Measurements from ENCODE around the gene PACC1. TPM values are rescaled to one million over a fixed set of nuclear protein-coding genes. Genes with fewer than 3 reads are reported as not detected.

Gene PACC1
- polyA plus RNA-seq: 4.6 TPM
- long read RNA-seq, donor 1, partial matches to known transcripts: 5 of 6 reads
- long read RNA-seq, donor 1, other reads (novel, unspliced or antisense): 0 of 6 reads
- long read RNA-seq, donor 2, partial matches to known transcripts: 0 of 1 reads
- long read RNA-seq, donor 2, other reads (novel, unspliced or antisense): 0 of 1 reads
- long read RNA-seq, donor 3: 0 reads
- long read RNA-seq, donor 4: 0 reads
- long read RNA-seq, donor 5, partial matches to known transcripts: 0 of 1 reads
- long read RNA-seq, donor 5, other reads (novel, unspliced or antisense): 0 of 1 reads
- long read RNA-seq, donor 6, partial matches to known transcripts: 0 of 2 reads
- long read RNA-seq, donor 6, other reads (novel, unspliced or antisense): 0 of 2 reads
- long read RNA-seq, donor 7, partial matches to known transcripts: 0 of 1 reads
- long read RNA-seq, donor 7, other reads (novel, unspliced or antisense): 0 of 1 reads
- long read RNA-seq, donor 8, partial matches to known transcripts: 0 of 3 reads
- long read RNA-seq, donor 8, other reads (novel, unspliced or antisense): 0 of 3 reads
- long read RNA-seq, donor 9, partial matches to known transcripts: 0 of 1 reads
- long read RNA-seq, donor 9, other reads (novel, unspliced or antisense): 0 of 1 reads
- long read RNA-seq, donor 10: 0 reads
- long read RNA-seq, donor 11, transcript TMEM206-201 (8 exons, 2,475 nt): major isoform, 5 of 5 reads
- long read RNA-seq, donor 11, partial matches to known transcripts: 0 of 5 reads
- long read RNA-seq, donor 11, other reads (novel, unspliced or antisense): 0 of 5 reads

DNA sequence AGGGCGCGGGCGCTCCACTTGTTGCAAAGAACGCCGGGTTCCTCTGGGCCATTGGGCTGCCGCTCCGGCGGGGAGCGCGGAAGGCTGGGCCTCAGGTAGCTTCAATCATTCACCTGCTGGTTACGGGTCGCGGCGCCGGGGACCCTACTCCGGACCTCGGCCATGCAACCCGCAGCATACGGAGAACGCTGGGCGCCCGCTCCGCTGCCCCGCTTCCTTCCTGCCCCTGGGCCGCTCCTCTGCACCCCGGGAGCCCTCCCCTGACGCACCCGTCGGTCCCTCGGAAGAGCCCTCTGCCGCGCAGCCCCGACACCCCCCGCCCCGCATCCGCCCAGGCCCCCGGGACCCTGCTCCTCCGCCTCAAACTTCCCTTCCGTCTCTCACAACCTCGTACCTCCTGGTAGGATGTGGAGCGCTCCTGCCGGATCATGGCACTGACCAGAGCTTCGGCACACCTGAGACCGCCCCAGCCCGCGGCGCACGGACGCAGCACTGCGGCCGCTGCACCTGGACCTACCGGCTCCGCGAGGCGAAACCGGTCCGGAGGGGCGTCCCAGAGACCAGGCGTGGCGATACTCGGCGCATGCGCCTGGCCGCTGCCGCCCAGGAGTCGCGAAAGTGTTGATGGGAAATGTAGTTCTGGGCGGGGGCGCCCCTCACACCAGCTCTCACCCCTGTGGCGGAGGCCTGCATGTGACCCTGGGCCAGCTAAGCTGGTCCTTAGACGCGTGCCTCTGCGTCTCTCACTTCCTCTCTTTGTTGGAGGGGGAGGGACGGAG lies at the start of gene PACC1:
Gene PACC1, minus strand, starts transcription at position 559 of the 779 bp plus-strand sequence. Its CDS starts 129 bp downstream, at position 430.
- H3K27me3 ChIP-seq (ENCODE audit: control insufficient read depth, insufficient read depth, low read length): no peaks in the 10 kb centered on the region
- WGBS (ENCODE audit: insufficient coverage, low lambda C conversion rate): no CpG with 5 or more reads among the region's 74 CpGs
- DNase-seq: peak; percentile 89 to 91
- peaks cover 11% of the 10 kb centered on the region for H3K36me3 ChIP-seq (ENCODE audit: control insufficient read depth, insufficient read depth, low read length)
- H3K27ac ChIP-seq (ENCODE audit: low read length): no peak within 1 kb of the TSS
- H3K4me3 ChIP-seq (ENCODE audit: low read length): peak within 1 kb of the TSS; percentile 69
- H3K9me3 ChIP-seq (ENCODE audit: control insufficient read depth, low read depth, low read length): no peaks in the 10 kb centered on the region
- H3K4me1 ChIP-seq (ENCODE audit: control insufficient read depth, insufficient read depth, low read length): peaks cover 12% of the 10 kb centered on the region

DNA sequence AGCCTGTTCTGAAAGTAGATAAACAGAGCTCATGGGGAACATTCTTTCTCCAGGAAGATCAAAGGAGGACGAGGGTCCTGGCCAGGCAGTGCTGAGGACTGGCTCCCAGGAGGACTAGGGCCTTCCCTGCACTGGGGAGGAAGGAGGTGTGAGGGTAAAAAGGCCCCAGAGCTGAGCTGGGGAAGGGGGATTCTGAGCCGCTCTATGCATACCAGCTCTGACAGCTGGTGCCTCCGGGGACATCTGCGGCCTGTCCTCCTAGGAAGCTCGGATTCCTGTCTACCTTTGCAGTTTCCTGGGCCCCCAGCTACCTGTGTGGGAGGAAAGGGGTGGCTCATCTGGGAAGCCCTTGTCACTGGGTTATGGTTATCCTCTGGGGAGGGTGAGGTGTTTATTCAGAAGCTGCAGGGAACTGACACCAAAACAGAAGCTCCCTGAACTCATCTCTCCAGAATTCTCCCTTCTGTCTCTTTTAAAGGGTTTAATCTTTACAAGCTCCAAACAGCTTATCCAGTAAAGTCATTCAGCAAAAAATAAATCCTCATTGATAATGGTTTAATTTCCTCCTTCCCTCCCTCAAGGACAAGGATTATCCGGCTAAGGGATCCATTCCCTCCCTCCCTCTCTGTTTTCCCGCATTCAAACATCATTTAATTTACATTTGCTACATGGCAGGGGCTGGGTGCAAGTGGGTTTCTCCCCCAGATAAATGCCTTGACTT lies 49.0 kb upstream of the PACC1 start:
- peak overlapping the region; percentile 30 for H3K27ac ChIP-seq (ENCODE audit: low read length)

DNA sequence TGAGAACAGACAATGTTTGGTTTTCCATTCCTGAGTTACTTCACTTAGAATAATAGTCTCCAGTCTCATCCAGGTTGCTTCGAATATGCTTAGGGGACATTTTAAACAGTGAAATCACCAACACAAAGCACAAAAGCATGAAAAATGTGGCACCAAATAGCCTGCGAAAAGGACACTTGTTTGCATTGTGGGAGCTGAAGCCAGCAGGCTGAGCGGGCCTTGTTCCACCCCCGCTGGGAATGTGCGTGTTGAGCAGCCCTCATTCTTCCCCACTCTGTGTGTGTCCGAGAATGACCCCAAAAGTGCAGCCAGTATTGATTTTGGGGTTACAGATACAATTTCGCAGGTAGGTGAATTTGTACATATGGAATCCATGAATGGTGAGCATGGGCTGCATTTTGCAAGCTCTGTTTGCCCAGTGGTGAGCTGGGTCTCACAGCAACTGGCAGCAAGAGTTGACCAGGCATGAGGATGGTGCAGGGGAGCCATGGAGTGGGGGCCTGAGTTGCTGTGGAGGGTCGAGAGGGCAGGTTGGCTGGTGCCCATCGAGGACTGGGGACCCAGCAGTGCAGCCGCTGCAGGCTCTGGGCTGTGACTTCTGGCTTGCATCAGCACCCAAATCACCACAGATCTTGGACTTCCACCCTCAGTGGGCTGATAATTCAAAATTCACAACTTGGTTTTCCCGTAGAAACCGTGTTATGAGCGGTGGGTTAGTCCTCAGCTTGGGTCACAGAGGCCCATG lies 47.4 kb upstream of the PACC1 start:
- no peak for DNase-seq
- no peaks in the 10 kb centered on the region for H3K36me3 ChIP-seq (ENCODE audit: control insufficient read depth, insufficient read depth, low read length)
- no CpG with 5 or more reads among the region's 13 CpGs for WGBS (ENCODE audit: insufficient coverage, low lambda C conversion rate)

More for the DNA sequence above, 49.0 kb upstream of the PACC1 start:
- WGBS (ENCODE audit: insufficient coverage, low lambda C conversion rate): 75% methylated on average over 2 of the region's 7 CpGs
- no peaks in the 10 kb centered on the region for H3K36me3 ChIP-seq (ENCODE audit: control insufficient read depth, insufficient read depth, low read length)
- H3K4me3 ChIP-seq (ENCODE audit: low read length): no peak overlapping the region
- peaks cover 18% of the 10 kb centered on the region for H3K4me1 ChIP-seq (ENCODE audit: control insufficient read depth, insufficient read depth, low read length)
- DNase-seq: no peak
- H3K27me3 ChIP-seq (ENCODE audit: control insufficient read depth, insufficient read depth, low read length): no peaks in the 10 kb centered on the region
- no peaks in the 10 kb centered on the region for H3K9me3 ChIP-seq (ENCODE audit: control insufficient read depth, low read depth, low read length)

DNA sequence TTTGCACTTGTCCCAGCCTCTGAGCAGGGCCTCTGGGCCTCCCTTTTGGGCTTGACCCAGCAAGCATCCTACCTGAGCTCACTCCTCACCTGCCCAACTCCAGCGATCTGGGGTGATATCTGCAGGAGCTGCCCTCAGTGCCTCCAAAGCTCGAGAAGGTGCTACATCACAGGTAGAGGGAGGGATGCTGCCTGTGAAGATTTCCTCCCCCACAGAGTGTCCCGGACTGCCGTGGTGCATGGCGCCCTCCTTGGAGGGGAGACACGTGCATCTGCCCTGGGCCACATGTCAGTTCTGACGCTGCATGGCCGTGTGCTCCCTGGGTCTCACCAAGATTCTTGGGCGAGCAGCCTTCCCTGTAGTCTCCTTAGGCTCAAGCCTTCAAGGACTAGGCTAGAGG lies 45.7 kb upstream of the PACC1 start:
- no peak overlapping the region for H3K4me3 ChIP-seq (ENCODE audit: low read length)
- H3K36me3 ChIP-seq (ENCODE audit: control insufficient read depth, insufficient read depth, low read length): no peaks in the 10 kb centered on the region
- no peak for DNase-seq
- peaks cover 18% of the 10 kb centered on the region for H3K4me1 ChIP-seq (ENCODE audit: control insufficient read depth, insufficient read depth, low read length)
- H3K27me3 ChIP-seq (ENCODE audit: control insufficient read depth, insufficient read depth, low read length): no peaks in the 10 kb centered on the region
- H3K9me3 ChIP-seq (ENCODE audit: control insufficient read depth, low read depth, low read length): peaks cover 9% of the 10 kb centered on the region
- WGBS (ENCODE audit: insufficient coverage, low lambda C conversion rate): no CpG with 5 or more reads among the region's 9 CpGs
- H3K27ac ChIP-seq (ENCODE audit: low read length): no peak overlapping the region

More for the DNA sequence above, 47.4 kb upstream of the PACC1 start:
- Histone ChIP-seq H3K4me1 (ENCODE audit: control insufficient read depth, insufficient read depth, low read length) (peaks cover 18% of the 10 kb centered on the region), H3K27ac (ENCODE audit: low read length) (no peak overlapping the region), H3K4me3 (ENCODE audit: low read length) (no peak overlapping the region), H3K27me3 (ENCODE audit: control insufficient read depth, insufficient read depth, low read length) (no peaks in the 10 kb centered on the region), H3K9me3 (ENCODE audit: control insufficient read depth, low read depth, low read length) (peaks cover 9% of the 10 kb centered on the region)

DNA sequence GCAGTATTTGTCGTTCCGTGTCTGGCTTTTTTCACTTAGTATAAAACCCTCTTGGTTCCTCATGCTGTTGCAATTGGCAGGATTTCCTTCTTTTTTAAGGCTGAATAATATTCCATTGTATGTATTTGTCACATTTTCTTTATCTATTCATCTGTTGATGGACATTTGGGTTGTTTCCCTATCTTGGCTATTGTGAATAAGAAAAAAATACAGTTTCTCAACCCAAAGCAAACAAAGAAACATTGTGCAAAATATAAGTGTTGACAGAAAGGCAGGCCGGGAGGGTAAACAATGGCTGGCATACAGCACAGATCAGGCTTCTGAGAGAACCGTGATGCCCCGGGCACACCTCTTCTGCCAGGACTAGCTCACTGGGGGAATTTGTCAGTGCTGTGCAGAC lies 45.0 kb upstream of the PACC1 start:
- H3K9me3 ChIP-seq (ENCODE audit: control insufficient read depth, low read depth, low read length): peaks cover 9% of the 10 kb centered on the region
- H3K27me3 ChIP-seq (ENCODE audit: control insufficient read depth, insufficient read depth, low read length): no peaks in the 10 kb centered on the region
- H3K36me3 ChIP-seq (ENCODE audit: control insufficient read depth, insufficient read depth, low read length): no peaks in the 10 kb centered on the region
- no peak overlapping the region for H3K4me3 ChIP-seq (ENCODE audit: low read length)
- WGBS (ENCODE audit: insufficient coverage, low lambda C conversion rate): no CpG with 5 or more reads among the region's 5 CpGs
- H3K4me1 ChIP-seq (ENCODE audit: control insufficient read depth, insufficient read depth, low read length): peaks cover 13% of the 10 kb centered on the region
- no peak overlapping the region for H3K27ac ChIP-seq (ENCODE audit: low read length)
- no peak for DNase-seq

DNA sequence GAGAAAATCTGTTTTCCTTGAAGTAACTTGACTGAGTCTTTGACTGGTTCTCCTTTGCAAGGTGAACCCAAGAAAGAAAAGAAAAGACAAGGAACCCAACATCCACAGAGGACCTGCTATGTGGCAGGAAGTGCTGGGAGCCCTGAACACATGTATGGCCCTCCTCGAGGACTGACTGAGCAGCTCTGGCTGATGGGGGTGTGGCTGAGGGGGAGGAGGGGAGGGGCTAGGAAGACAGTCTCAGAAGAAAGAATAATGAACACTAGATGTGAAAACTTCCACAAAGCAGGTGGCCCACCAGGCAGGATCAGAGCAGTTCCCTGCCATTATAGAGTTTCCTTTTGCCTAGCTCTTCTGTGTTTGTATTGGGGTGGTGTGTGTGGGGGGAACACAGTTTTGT lies 44.1 kb upstream of the PACC1 start:
- Histone ChIP-seq H3K36me3 (ENCODE audit: control insufficient read depth, insufficient read depth, low read length) (no peaks in the 10 kb centered on the region), H3K4me1 (ENCODE audit: control insufficient read depth, insufficient read depth, low read length) (peaks cover 6% of the 10 kb centered on the region), H3K9me3 (ENCODE audit: control insufficient read depth, low read depth, low read length) (peaks cover 9% of the 10 kb centered on the region), H3K27me3 (ENCODE audit: control insufficient read depth, insufficient read depth, low read length) (no peaks in the 10 kb centered on the region), H3K4me3 (ENCODE audit: low read length) (no peak overlapping the region), H3K27ac (ENCODE audit: low read length) (no peak overlapping the region)
- WGBS (ENCODE audit: insufficient coverage, low lambda C conversion rate): no CpG with 5 or more reads among the region's 1 CpG
- no peak for DNase-seq

DNA sequence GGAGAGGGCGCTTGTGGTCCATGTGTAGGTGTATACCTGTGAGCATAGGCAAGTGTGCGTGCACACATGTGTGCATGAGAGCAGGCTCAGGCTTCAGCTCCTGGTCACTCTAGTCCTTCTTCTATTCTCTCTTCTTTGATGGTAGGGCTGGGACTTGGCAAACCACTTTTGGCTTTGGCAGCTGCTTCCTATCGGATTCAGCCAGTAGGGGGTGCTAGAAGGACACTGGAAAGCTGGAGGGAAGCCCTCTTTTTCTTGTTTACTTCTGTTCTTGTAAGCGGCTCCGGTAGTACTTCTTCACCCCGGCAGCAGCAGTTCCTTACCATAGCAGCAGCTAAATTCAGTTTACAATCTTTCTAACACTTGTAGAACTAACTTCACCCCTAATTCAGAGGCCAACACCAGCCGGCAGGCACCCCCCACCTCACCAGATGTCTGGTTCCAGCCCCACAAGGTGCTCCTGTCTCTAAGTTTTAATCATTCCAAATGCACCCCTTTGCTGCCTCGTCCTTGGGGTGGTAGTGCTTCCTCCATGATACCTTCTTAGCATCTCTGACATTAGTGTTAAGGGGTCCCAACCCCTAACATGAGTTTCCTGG lies 43.2 kb upstream of the PACC1 start:
- peaks cover 9% of the 10 kb centered on the region for H3K9me3 ChIP-seq (ENCODE audit: control insufficient read depth, low read depth, low read length)
- H3K36me3 ChIP-seq (ENCODE audit: control insufficient read depth, insufficient read depth, low read length): no peaks in the 10 kb centered on the region
- no peaks in the 10 kb centered on the region for H3K4me1 ChIP-seq (ENCODE audit: control insufficient read depth, insufficient read depth, low read length)
- no peaks in the 10 kb centered on the region for H3K27me3 ChIP-seq (ENCODE audit: control insufficient read depth, insufficient read depth, low read length)
- WGBS (ENCODE audit: insufficient coverage, low lambda C conversion rate): 60% methylated on average over 1 of the region's 8 CpGs
- no peak for DNase-seq
- no peak overlapping the region for H3K4me3 ChIP-seq (ENCODE audit: low read length)
- no peak overlapping the region for H3K27ac ChIP-seq (ENCODE audit: low read length)

DNA sequence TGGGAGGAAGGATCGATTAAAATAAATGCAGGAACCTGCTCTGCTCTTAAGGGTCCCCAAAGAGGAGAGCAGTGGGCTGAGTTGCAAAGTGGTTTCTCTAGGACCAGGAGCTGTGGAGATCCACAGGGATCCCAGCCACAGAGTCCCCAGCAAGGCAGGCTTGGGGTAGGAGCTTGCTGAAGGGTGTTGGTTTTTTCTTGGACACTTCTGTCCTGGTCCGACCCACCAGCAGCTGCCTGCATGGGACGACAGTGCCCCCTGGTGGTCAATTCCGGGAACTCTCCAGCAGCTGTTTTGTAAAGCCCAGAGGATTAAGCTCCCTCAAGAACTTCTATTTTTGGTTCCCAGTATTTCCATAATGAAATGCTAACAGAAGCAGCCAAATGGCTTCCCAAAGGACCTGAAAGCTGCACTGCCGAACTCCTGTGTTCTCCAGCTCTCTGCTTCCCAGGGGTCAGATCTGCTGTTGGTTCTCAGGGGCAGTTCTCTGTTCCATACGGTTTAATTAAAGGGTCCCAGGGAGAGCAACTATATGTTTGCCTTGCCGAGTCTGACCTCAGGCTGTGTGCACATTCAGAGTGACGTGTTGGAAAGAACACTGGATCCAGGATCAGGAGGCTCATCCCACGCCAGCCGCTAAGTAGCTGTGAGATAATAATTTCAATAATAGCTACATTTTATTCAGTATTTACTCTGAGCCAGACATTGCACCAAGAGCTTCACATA lies 41.3 kb upstream of the PACC1 start:
- peak; percentile 62 to 74 for DNase-seq
- H3K9me3 ChIP-seq (ENCODE audit: control insufficient read depth, low read depth, low read length): peaks cover 9% of the 10 kb centered on the region
- no peaks in the 10 kb centered on the region for H3K36me3 ChIP-seq (ENCODE audit: control insufficient read depth, insufficient read depth, low read length)
- H3K4me1 ChIP-seq (ENCODE audit: control insufficient read depth, insufficient read depth, low read length): no peaks in the 10 kb centered on the region
- H3K27me3 ChIP-seq (ENCODE audit: control insufficient read depth, insufficient read depth, low read length): no peaks in the 10 kb centered on the region
- no peak overlapping the region for H3K4me3 ChIP-seq (ENCODE audit: low read length)
- no CpG with 5 or more reads among the region's 10 CpGs for WGBS (ENCODE audit: insufficient coverage, low lambda C conversion rate)
- no peak overlapping the region for H3K27ac ChIP-seq (ENCODE audit: low read length)

DNA sequence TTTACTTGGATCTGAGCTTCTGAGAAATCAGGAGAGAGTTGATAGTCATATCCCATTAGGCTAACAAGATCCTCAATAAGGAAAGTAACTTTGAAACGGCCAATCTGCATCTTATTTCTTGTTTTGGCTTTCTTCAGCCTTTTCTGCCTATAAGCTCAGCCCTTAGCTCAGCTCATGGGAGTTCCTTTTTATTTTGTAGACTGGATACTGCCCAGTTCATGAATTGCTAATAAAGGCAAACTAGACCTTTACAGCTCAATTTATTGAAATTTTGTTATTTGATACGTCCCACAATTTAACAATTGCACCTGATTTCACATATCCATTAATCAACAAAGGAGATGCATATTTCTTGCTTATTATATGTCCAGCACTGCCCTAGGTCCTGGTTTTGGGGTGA lies 40.7 kb upstream of the PACC1 start:
- no peak overlapping the region for H3K4me3 ChIP-seq (ENCODE audit: low read length)
- H3K9me3 ChIP-seq (ENCODE audit: control insufficient read depth, low read depth, low read length): peaks cover 9% of the 10 kb centered on the region
- no peaks in the 10 kb centered on the region for H3K36me3 ChIP-seq (ENCODE audit: control insufficient read depth, insufficient read depth, low read length)
- no peak overlapping the region for H3K27ac ChIP-seq (ENCODE audit: low read length)
- 100% methylated on average over 1 of the region's 2 CpGs for WGBS (ENCODE audit: insufficient coverage, low lambda C conversion rate)
- H3K4me1 ChIP-seq (ENCODE audit: control insufficient read depth, insufficient read depth, low read length): no peaks in the 10 kb centered on the region
- no peak for DNase-seq
- H3K27me3 ChIP-seq (ENCODE audit: control insufficient read depth, insufficient read depth, low read length): no peaks in the 10 kb centered on the region
